GM18951 (cell line): Measurements from ENCODE around the gene FCHSD1.

ENCODE experiments used
- POLR2A ChIP-seq: IDR thresholded peaks from 4 replicates; pipeline ENCODE4 v1.6.1; 2011; ENCODE audit warnings: mild to moderate bottlenecking; ENCODE audit not compliant: insufficient read length, insufficient read depth; ENCODE audit errors: extremely low read depth
- in situ Hi-C: fragments of 300-500 bp; cut with MboI; formaldehyde crosslinking; loops from one replicate; pipeline ENCODE4 v1.12.0; 2022; ENCODE audit warnings: low sequenced_read_pairs, mixed read lengths, inconsistent platforms; ENCODE audit not compliant: unreplicated experiment

FCHSD1 gene

GRCh38 chr5:141665995-141666940 is 15.1 kb upstream of the FCHSD1 start:
- no peak for TF ChIP-seq POLR2A
- in situ Hi-C loops = no loop called here

DNA sequence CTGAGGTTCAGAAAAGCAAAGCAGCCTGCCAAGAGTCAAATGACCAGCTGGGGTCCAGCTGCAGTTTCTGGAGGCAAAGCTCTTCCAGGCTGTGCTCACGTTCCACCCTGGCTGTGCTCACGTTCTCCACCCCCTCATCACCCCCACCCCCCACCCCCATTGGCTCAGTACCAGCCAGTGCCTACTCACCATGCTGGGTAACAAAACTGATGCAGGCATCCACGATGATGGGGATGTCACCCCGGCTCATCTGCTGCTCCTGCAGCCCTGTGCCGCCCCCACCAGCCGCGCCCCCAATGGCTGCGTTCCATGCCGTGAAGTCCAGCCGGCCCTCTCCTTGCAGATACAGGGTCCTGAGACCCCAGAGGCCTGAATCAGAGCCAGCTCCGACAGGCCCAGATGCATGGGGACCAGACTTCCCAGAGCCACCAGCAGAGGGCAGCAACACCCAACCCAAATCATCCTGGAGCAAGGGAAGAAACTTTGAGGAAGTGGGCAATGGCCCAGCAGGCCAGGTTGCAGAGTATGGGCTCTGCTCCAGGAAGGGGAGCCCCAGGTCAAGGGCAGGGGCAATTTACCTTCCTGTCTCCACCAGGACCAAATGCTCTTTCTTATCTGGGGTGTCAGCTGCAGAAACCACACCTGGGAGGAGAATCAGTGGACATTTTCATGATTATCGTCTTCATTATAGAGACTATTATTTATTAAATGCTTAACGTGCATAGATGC is 13.7 kb upstream of the FCHSD1 start:
- TF ChIP-seq POLR2A = no peak
- in situ Hi-C loops = no loop called here

DNA sequence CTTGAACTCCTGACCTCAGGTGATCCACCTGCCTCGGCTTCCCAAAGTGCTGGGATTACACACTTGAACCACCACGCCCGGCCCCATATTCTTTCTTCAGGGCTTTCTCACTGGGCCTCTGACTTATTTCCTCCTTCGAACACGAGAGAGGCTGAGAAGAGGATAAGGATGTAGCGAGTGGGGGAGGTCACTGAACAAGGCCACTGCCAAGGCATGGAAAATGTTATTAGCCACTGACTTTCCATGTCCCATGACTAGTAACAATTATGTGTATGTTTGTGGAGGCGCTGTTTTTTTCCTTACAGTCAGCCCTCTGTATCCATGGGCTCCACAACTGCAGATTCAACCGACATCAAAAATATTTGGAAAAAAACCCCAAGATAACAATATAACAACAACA is 12.3 kb upstream of the FCHSD1 start:
- no peak for TF ChIP-seq POLR2A
- in situ Hi-C loops = no loop called here

DNA sequence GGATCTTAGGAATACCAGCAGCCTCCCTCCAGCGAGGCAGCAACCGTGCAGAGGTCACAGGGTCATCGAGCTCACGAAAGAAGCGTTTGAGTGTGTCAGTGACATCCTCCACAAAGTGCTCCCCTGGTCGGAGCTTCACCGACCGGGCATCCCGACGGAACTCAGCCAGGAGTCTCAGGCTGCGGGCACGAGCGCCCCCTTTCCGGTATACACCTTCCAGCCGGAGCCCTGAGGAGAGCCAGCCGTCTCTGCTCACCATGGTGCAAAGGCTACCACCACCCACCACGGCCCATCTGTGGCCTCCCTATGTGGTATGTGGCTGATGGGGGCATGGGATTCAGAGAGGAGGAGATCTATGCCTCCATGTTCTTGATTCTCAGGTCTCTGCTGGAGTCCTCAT is 10.8 kb upstream of the FCHSD1 start:
- no peak for TF ChIP-seq POLR2A
- in situ Hi-C loops = no loop called here

GRCh38 chr5:141657937-141658545 is 6.8 kb upstream of the FCHSD1 start:
- in situ Hi-C loops = no loop called here
- no peak for TF ChIP-seq POLR2A

GRCh38 chr5:141657404-141657803 is 6.2 kb upstream of the FCHSD1 start:
- in situ Hi-C loops = no loop called here
- TF ChIP-seq POLR2A = no peak

- no peak for TF ChIP-seq POLR2A
- in situ Hi-C loops = no loop called here
Observed at GRCh38 chr5:141656396-141656795, 5.2 kb upstream of the FCHSD1 start.

GRCh38 chr5:141655020-141655419 is 3.8 kb upstream of the FCHSD1 start:
- no peak for TF ChIP-seq POLR2A
- in situ Hi-C loops = no loop called here

DNA sequence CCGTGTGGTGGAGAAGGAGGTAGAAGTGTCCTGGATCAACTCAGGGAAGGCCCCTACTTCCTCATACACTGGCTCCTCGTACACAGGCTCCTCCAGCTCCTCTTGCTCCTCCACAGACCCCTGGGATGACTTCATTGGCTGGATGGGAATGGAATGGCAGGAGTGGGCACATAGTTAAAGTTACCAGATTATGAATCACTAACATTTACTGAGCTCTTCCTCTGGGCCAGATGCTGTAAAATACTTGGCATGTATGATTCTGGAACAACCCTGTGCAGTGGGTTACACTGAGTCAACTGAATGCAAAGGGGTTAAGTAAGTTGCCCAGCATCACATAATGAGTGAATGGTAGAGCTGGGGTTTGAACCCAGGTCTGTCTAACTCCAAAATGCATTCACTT is 3.1 kb upstream of the FCHSD1 start:
- in situ Hi-C loops = no loop called here
- TF ChIP-seq POLR2A = no peak

DNA sequence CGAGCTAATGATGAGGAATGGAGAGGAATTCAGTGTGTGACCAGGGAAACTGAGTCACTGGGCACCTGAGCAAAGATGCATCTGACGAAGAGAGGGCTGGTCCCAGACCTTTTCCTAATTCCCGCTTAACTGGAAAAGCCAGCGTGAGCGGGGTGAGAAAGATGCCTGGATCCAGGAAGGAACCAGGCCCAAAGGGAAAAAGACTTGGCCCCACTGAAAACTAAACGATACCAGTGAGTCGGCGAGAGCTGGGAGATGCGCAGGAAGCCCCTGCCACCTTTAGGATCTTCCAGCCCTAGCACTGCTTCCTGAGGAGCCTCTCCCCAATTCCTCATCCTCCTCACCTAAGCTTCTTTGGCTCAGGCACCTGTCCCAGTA is 499 bp upstream of the FCHSD1 start:
- no peak for TF ChIP-seq POLR2A
- in situ Hi-C loops = no loop called here

DNA sequence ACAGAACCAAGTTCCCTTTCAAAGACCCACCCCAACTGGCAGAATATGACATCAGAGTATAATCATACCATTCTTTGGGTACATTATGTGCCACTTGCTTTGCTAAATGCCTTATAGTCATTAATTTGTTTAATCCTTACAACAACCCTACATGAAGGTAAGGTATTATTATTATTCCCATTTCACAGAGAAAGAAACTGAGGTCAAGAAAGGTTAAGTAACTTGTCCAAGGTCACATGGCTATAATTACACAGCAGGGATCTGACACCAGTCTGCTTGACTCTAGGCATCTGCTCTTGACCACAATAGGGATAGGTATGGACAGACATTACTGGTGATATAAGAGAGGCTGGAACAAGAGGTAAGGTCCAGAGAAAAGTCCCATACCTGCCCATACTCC is 1.2 kb downstream of the FCHSD1 start:
- no peak for TF ChIP-seq POLR2A
- in situ Hi-C loops = no loop called here

- in situ Hi-C loops = no loop called here
- TF ChIP-seq POLR2A = no peak
Observed at GRCh38 chr5:141649056-141649688, 2.0 kb downstream of the FCHSD1 start.

- TF ChIP-seq POLR2A = no peak
- in situ Hi-C loops = no loop called here
Observed at GRCh38 chr5:141647851-141648250, 3.4 kb downstream of the FCHSD1 start.

DNA sequence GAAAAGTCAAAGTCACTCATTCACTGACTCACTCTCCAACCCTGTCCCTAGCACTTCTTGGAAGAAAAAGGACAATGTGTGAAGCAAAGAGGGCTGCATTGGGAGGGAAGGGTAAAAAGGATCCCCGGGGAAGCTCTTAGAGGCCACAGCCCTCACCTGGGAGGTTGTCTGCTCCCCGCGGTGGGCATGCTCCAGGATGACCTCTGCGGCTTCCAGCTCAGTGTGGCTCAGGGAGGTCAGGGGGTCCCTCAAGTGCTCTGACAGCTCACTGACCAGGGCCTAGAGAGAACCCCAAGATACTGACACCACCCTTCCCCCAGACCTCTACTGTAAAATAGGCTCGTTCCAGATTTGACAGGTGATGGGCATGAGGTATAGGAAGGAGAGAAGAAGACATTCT is 4.0 kb downstream of the FCHSD1 start:
- in situ Hi-C loops = no loop called here
- no peak for TF ChIP-seq POLR2A

DNA sequence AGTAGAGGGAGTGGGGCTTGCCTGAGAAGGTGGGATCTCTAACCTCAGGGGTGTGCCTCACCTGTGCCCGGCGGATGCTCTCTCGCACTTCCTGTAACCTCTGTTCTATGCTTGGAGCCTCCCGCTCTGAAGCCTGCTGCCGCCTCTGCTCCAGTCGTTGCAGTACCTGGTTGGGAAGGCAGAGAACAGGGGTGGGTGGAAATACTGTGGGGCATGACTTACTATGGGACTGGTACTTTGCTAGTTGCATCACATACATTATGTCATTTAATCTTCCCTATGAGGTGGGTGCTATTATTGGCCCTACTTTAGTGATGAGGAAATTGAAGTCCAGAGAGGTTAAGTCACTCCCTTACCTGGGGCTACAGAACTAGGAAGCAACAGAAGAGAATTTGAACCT is 5.2 kb downstream of the FCHSD1 start:
- no peak for TF ChIP-seq POLR2A
- in situ Hi-C loops = no loop called here
